ENCODE measurements around the gene KBTBD2. TPM values are rescaled to one million over a fixed set of nuclear protein-coding genes. Genes with fewer than 3 reads are reported as not detected.
"Not testable (repeated sequence)": the region's sequence is repeated elsewhere in the genome, so short reads cannot be mapped to it uniquely, and the experiment has no call there.

KBTBD2 gene
- total RNA-seq, 2 experiments from 2014 or later, result 34.5 to 35.9 TPM

GRCh38 chr7:32869716-32870115, 21.8 kb downstream of the KBTBD2 start:
- BruUV-seq (replicated peaks), result no TSS peak
- Histone ChIP-seq H3K4me2 (ENCODE audit: low read length) (no peak overlapping the region), H3K27ac (ENCODE audit: low read depth, low read length, poor library complexity, severe bottlenecking) (no peak overlapping the region), H3K36me3 (ENCODE audit: insufficient read depth, low read length) (peaks cover 88% of the 10 kb centered on the region), H3K4me1 (ENCODE audit: insufficient read depth, low read length, poor library complexity, severe bottlenecking) (no peaks in the 10 kb centered on the region), H3K79me2 (ENCODE audit: insufficient read depth, low read depth, low read length) (peaks cover 4% of the 10 kb centered on the region; the same call in 1 of the 2 replicates), H3K9me2 (ENCODE audit: insufficient read depth, low read length) (no peaks in the 10 kb centered on the region), H3K9me3 (ENCODE audit: low read length) (no peaks in the 10 kb centered on the region), H3K4me3 (ENCODE audit: low read depth, low read length, poor library complexity, severe bottlenecking) (no peak overlapping the region), H4K20me1 (ENCODE audit: insufficient read depth, low read length) (no peaks in the 10 kb centered on the region), H2AFZ (ENCODE audit: low read length) (no peak overlapping the region)
- CTCF ChIA-PET (ENCODE audit: unreplicated experiment), result no interaction called here
- TF ChIP-seq, protein P1, sequence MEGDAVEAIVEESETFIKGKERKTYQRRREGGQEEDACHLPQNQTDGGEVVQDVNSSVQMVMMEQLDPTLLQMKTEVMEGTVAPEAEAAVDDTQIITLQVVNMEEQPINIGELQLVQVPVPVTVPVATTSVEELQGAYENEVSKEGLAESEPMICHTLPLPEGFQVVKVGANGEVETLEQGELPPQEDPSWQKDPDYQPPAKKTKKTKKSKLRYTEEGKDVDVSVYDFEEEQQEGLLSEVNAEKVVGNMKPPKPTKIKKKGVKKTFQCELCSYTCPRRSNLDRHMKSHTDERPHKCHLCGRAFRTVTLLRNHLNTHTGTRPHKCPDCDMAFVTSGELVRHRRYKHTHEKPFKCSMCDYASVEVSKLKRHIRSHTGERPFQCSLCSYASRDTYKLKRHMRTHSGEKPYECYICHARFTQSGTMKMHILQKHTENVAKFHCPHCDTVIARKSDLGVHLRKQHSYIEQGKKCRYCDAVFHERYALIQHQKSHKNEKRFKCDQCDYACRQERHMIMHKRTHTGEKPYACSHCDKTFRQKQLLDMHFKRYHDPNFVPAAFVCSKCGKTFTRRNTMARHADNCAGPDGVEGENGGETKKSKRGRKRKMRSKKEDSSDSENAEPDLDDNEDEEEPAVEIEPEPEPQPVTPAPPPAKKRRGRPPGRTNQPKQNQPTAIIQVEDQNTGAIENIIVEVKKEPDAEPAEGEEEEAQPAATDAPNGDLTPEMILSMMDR (conservative IDR thresholded peaks at IDR 0.05; ENCODE audit: low read length), result no peak
- no peak for TF ChIP-seq EZH2phosphoT487 (IDR thresholded peaks at IDR 0.05; ENCODE audit: borderline replicate concordance, low read depth, low read length)
- intact Hi-C loops (cut with micrococcal nuclease; ENCODE audit: unreplicated experiment), result no loop called here
- POLR2A ChIA-PET, result no interaction called here
- no peak for DNase-seq (ENCODE audit: low spot score)

DNA sequence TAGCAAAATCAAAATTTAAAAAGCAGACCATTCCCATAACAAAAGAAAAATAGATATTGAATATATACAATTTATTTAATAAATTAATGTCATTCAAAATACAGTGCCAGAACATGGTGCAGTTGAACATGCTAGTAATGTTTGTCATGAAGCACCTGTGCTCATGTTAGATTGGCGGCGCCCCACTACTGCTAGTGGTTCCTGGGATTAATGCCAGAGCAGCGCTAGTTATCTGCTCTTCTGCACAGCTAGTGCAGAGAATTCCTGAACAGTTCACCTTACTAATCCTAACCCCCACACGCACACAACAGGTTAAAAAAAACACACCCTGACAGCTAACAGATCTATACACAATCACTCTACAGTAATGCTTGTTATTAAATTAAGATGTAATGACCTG, 23.4 kb downstream of the KBTBD2 start:
- BruUV-seq (replicated peaks), result no TSS peak
- no peaks in the 10 kb centered on the region for H3K9me3 ChIP-seq (ENCODE audit: low read length)
- H3K4me3 ChIP-seq (ENCODE audit: low read depth, low read length, poor library complexity, severe bottlenecking), result no peak overlapping the region
- H3K4me2 ChIP-seq (ENCODE audit: low read length), result no peak overlapping the region
- no peak overlapping the region for H2AFZ ChIP-seq (ENCODE audit: low read length)
- H4K20me1 ChIP-seq (ENCODE audit: insufficient read depth, low read length), result no peaks in the 10 kb centered on the region
- ChIA-PET CTCF (ENCODE audit: unreplicated experiment) (no interaction called here), POLR2A (interaction anchor here (0.6 to 0.7 kb wide), 2 partner anchors 162 to 562 kb away, joined by 3 to 4 read pairs; no protein-coding TSS in a partner anchor)
- H3K27ac ChIP-seq (ENCODE audit: low read depth, low read length, poor library complexity, severe bottlenecking), result no peak overlapping the region
- intact Hi-C loops (cut with micrococcal nuclease; ENCODE audit: unreplicated experiment), result no loop called here
- DNase-seq (ENCODE audit: low spot score), result no peak
- H3K4me1 ChIP-seq (ENCODE audit: insufficient read depth, low read length, poor library complexity, severe bottlenecking), result no peaks in the 10 kb centered on the region
- H3K36me3 ChIP-seq (ENCODE audit: insufficient read depth, low read length), result peaks cover 73% of the 10 kb centered on the region
- no peak for TF ChIP-seq EZH2phosphoT487 (IDR thresholded peaks at IDR 0.05; ENCODE audit: borderline replicate concordance, low read depth, low read length)
- TF ChIP-seq, protein P1 (conservative IDR thresholded peaks at IDR 0.05; ENCODE audit: low read length), result no peak
- no peaks in the 10 kb centered on the region for H3K9me2 ChIP-seq (ENCODE audit: insufficient read depth, low read length)
- H3K79me2 ChIP-seq (ENCODE audit: insufficient read depth, low read depth, low read length), result peaks cover 4% of the 10 kb centered on the region; the same call in 1 of the 2 replicates

GRCh38 chr7:32865448-32866030, 26.0 kb downstream of the KBTBD2 start:
- ChIA-PET POLR2A (interaction anchor here (1.8 kb wide), 1 partner anchor 10 kb away, joined by 6 read pairs; no protein-coding TSS in a partner anchor), CTCF (ENCODE audit: unreplicated experiment) (no interaction called here)

GRCh38 chr7:32863872-32864271, 27.7 kb downstream of the KBTBD2 start:
- H3K4me3 ChIP-seq (ENCODE audit: low read depth, low read length, poor library complexity, severe bottlenecking); BruUV-seq (replicated peaks); H3K4me1 ChIP-seq (ENCODE audit: insufficient read depth, low read length, poor library complexity, severe bottlenecking); intact Hi-C loops (cut with micrococcal nuclease; ENCODE audit: unreplicated experiment); H3K79me2 ChIP-seq (ENCODE audit: insufficient read depth, low read depth, low read length); H4K20me1 ChIP-seq (ENCODE audit: insufficient read depth, low read length); H3K4me2 ChIP-seq (ENCODE audit: low read length); H3K27ac ChIP-seq (ENCODE audit: low read depth, low read length, poor library complexity, severe bottlenecking); H3K9me2 ChIP-seq (ENCODE audit: insufficient read depth, low read length); CTCF ChIA-PET (ENCODE audit: unreplicated experiment); H2AFZ ChIP-seq (ENCODE audit: low read length); DNase-seq (ENCODE audit: low spot score); H3K9me3 ChIP-seq (ENCODE audit: low read length): not testable (repeated sequence)
- POLR2A ChIA-PET, result interaction anchor here (0.6 kb wide), 1 partner anchor 220 kb away, joined by 3 read pairs; no protein-coding TSS in a partner anchor
- peaks cover 31% of the 10 kb centered on the region for H3K36me3 ChIP-seq (ENCODE audit: insufficient read depth, low read length)

More at GRCh38 chr7:32865448-32866030, 26.0 kb downstream of the KBTBD2 start:
- H4K20me1 ChIP-seq (ENCODE audit: insufficient read depth, low read length), result 0 out of 2 replicates have a peak, but pooled peaks cover 4% of the 10 kb centered on the region
- no peaks in the 10 kb centered on the region for H3K9me3 ChIP-seq (ENCODE audit: low read length)
- no peaks in the 10 kb centered on the region for H3K9me2 ChIP-seq (ENCODE audit: insufficient read depth, low read length)
- no peak overlapping the region for H3K27ac ChIP-seq (ENCODE audit: low read depth, low read length, poor library complexity, severe bottlenecking)
- no peak overlapping the region for H3K4me2 ChIP-seq (ENCODE audit: low read length)
- intact Hi-C loops (cut with micrococcal nuclease; ENCODE audit: unreplicated experiment), result no loop called here
- no TSS peak for BruUV-seq (replicated peaks)
- DNase-seq (ENCODE audit: low spot score), result no peak
- H2AFZ ChIP-seq (ENCODE audit: low read length), result no peak overlapping the region
- no peaks in the 10 kb centered on the region for H3K79me2 ChIP-seq (ENCODE audit: insufficient read depth, low read depth, low read length)
- no peak overlapping the region for H3K4me3 ChIP-seq (ENCODE audit: low read depth, low read length, poor library complexity, severe bottlenecking)
- TF ChIP-seq, protein P1 (conservative IDR thresholded peaks at IDR 0.05; ENCODE audit: low read length), result no peak
- TF ChIP-seq EZH2phosphoT487 (IDR thresholded peaks at IDR 0.05; ENCODE audit: borderline replicate concordance, low read depth, low read length), result no peak
- peaks cover 47% of the 10 kb centered on the region for H3K36me3 ChIP-seq (ENCODE audit: insufficient read depth, low read length)
- H3K4me1 ChIP-seq (ENCODE audit: insufficient read depth, low read length, poor library complexity, severe bottlenecking), result no peaks in the 10 kb centered on the region
